Esophagus squamous epithelium (tissue), 4 donors: Measurements from ENCODE around the gene VAV2.

Experiments used
- CTCF ChIP-seq, 6 experiments: fragments of 450-650 bp in 4 of 6; fragments of 200-600 bp in 2 of 6; sonication (generic) in 2 of 6; IDR thresholded peaks; one replicate each; pipeline ENCODE4 v1.5.1; 2016 to 2019; ENCODE audit warnings: antibody characterized with exemption in 6 of 6, mild to moderate bottlenecking in 4 of 6, moderate library complexity in 4 of 6
- POLR2A ChIP-seq, 4 donors: fragments of 450-650 bp; IDR thresholded peaks; one replicate each; pipeline ENCODE4 v1.6.1; 2017; ENCODE audit warnings: antibody characterized with exemption in 4 of 4, mild to moderate bottlenecking in 4 of 4, moderate library complexity in 3 of 4

GRCh38 chr9:133779516-133780403 lies 212.4 kb downstream of the VAV2 start:
- no peak for TF ChIP-seq CTCF (IDR thresholded peaks at IDR 0.05)
- no peak for TF ChIP-seq POLR2A (IDR thresholded peaks at IDR 0.05)
